ENCODE data around the gene NBR1. TPM values are rescaled to one million over a fixed set of nuclear protein-coding genes. Genes with fewer than 3 reads are reported as not detected.

The NBR1 gene
- total and polyA plus RNA-seq, 2 of the 8 experiments (the other 6 are each of a cell fraction or from before 2014, with no cell fraction given): 13.5 to 36.0 TPM

DNA sequence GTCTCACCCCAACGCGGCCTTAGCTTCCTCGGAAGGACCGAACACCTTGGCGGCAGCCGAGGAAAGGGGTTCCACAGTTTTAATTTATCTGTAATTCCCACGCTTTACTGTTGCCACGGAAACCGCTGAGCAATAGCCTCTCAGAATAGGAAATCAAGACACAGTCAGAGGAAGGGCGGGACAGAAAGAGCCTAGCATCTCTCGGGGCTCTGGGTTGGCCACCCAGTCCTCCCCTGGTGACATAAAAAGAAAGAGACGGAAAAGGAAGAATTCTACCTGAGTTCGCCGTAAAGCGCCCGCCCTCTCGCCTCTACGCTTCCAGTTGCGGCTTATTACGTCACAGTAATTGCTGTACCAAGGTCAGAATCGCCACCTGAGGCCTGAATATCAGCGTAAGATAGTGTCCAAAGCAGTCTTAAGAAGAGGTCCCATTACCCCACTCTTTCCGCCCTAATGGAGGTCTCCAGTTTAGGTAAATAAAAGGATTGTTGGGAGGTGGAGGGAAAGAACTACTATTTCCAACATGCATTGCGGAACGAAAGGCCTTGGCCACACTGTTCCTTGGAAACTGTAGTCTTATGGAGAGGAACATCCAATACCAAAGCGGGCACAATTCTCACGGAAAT lies 761 bp upstream of the NBR1 start (continued):
- TF ChIP-seq JUND (IDR thresholded peaks at IDR 0.05; ENCODE audit: low read length): no peak
- no peak for TF ChIP-seq RXRA (IDR thresholded peaks at IDR 0.05; ENCODE audit: insufficient read depth, low read depth, low read length)
- no peak for TF ChIP-seq SIRT6 (IDR thresholded peaks at IDR 0.05; ENCODE audit: low read length)
- TF ChIP-seq TBP (IDR thresholded peaks at IDR 0.05; ENCODE audit: low read depth, low read length): peak; percentile 14; the same call in 1 of the 2 replicates
- TF ChIP-seq MAFK (IDR thresholded peaks at IDR 0.05; ENCODE audit: low read depth, low read length): no peak
- TF ChIP-seq POLR2AphosphoS5 (IDR thresholded peaks at IDR 0.05; ENCODE audit: low read depth, low read length): peak; percentile 7
- TF ChIP-seq GABPA (IDR thresholded peaks at IDR 0.05; ENCODE audit: borderline replicate concordance, insufficient read depth, low read length): 0 out of 2 replicates have a peak, but pooled peaks have one; percentile 29
- no peak for TF ChIP-seq JUN (IDR thresholded peaks at IDR 0.05; ENCODE audit: low read depth, low read length)
- TF ChIP-seq, protein P1, sequence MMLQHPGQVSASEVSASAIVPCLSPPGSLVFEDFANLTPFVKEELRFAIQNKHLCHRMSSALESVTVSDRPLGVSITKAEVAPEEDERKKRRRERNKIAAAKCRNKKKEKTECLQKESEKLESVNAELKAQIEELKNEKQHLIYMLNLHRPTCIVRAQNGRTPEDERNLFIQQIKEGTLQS (IDR thresholded peaks at IDR 0.05; ENCODE audit: insufficient read depth, low read depth, low read length): peak; percentile 73
- no peak for TF ChIP-seq KDM1A (IDR thresholded peaks at IDR 0.05; ENCODE audit: borderline replicate concordance, low read length)
- TF ChIP-seq, protein P2, sequence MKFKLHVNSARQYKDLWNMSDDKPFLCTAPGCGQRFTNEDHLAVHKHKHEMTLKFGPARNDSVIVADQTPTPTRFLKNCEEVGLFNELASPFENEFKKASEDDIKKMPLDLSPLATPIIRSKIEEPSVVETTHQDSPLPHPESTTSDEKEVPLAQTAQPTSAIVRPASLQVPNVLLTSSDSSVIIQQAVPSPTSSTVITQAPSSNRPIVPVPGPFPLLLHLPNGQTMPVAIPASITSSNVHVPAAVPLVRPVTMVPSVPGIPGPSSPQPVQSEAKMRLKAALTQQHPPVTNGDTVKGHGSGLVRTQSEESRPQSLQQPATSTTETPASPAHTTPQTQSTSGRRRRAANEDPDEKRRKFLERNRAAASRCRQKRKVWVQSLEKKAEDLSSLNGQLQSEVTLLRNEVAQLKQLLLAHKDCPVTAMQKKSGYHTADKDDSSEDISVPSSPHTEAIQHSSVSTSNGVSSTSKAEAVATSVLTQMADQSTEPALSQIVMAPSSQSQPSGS (IDR thresholded peaks at IDR 0.05; ENCODE audit: low read length): peak; percentile 79; the same call in 1 of the 2 replicates
- TF ChIP-seq KDM5A (IDR thresholded peaks at IDR 0.05; ENCODE audit: low read length): 0 out of 2 replicates have a peak, but pooled peaks have one; percentile 9
- TF ChIP-seq CHD1 (IDR thresholded peaks at IDR 0.05; ENCODE audit: low read depth, low read length): no peak
- no peak for TF ChIP-seq TEAD4 (IDR thresholded peaks at IDR 0.05; ENCODE audit: low read depth, low read length)
- TF ChIP-seq POLR2A (IDR thresholded peaks at IDR 0.05; ENCODE audit: control extremely low read depth in 1 of 2, low read depth in 2 of 2, low read length in 2 of 2): no peak; a peak in 1 of 3 replicates
- TF ChIP-seq HDAC6 (IDR thresholded peaks at IDR 0.05; ENCODE audit: low read depth, low read length): no peak
- no peak; the same call in 1 of the 2 replicates for TF ChIP-seq CEBPB (IDR thresholded peaks at IDR 0.05; ENCODE audit: low read depth, low read length)
- no peak for TF ChIP-seq EZH2 (IDR thresholded peaks at IDR 0.05; ENCODE audit: low read depth, low read length, severe bottlenecking)
- TF ChIP-seq CREB1 (IDR thresholded peaks at IDR 0.05): peak; percentile 96
- TF ChIP-seq GTF2F1 (IDR thresholded peaks at IDR 0.05; ENCODE audit: borderline replicate concordance, low read depth, low read length): no peak
- no peak for TF ChIP-seq YY1 (IDR thresholded peaks at IDR 0.05; ENCODE audit: low read depth, low read length)
- no peak for TF ChIP-seq CBX8 (IDR thresholded peaks at IDR 0.05; ENCODE audit: borderline replicate concordance, low read depth, low read length)
- TF ChIP-seq, protein P3, sequence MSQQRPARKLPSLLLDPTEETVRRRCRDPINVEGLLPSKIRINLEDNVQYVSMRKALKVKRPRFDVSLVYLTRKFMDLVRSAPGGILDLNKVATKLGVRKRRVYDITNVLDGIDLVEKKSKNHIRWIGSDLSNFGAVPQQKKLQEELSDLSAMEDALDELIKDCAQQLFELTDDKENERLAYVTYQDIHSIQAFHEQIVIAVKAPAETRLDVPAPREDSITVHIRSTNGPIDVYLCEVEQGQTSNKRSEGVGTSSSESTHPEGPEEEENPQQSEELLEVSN (IDR thresholded peaks at IDR 0.05): no peak
- no peak for TF ChIP-seq NRF1 (IDR thresholded peaks at IDR 0.05; ENCODE audit: low read depth, low read length)
